Measurements from ENCODE around the gene KRT3. TPM values are rescaled to one million over a fixed set of nuclear protein-coding genes. Genes with fewer than 3 reads are reported as not detected.
"Not testable (repeated sequence)": the region's sequence is repeated elsewhere in the genome, so short reads cannot be mapped to it uniquely, and the experiment has no call there.

KRT3 gene
- total and polyA plus RNA-seq, 7 experiments from 2014 or later, result not detected

DNA sequence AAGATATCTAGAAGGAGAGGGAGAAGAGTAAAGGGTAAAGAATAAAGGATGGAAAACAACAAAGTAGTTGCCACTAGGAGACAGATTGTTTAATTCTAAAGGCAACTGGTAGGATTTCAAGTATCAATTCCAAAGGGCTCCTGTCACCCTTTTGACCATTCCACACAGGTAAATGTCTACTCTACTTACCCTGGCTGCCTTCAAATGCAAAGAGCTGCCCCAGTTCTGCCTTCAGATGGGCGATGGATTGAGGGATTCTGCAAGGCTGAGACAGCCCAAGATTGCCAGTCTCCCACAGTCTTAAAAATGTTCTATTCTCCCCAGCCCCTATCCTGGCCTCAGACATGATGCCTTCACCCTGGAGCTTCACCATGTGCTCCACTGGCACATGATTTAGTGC lies 30.2 kb downstream of the KRT3 start:
- Mint-ChIP-seq H3K27ac (no peak overlapping the region), H3K27me3 (peaks cover 0 to 7% (median 0%) of the 10 kb centered on the region in 5 donors), H3K9me3 (peaks cover 0 to 27% (median 10%) of the 10 kb centered on the region in 11 donors), H3K36me3 (peaks cover 0 to 6% (median 3%) of the 10 kb centered on the region in 5 donors), H3K4me3 (no peak overlapping the region), H3K4me1 (no peaks in the 10 kb centered on the region)
- POLR2A ChIA-PET, result no interaction called here
- CTCF ChIA-PET, result no interaction called here
- Histone ChIP-seq H3K4me1 (ENCODE audit: control insufficient read depth in 2 of 2, insufficient read depth in 2 of 2, low read length in 2 of 2) (no peaks in the 10 kb centered on the region), H3K27me3 (ENCODE audit: control insufficient read depth in 2 of 2, insufficient read depth in 2 of 2, low read length in 2 of 2) (no peaks in the 10 kb centered on the region), H3K4me3 (ENCODE audit: low read length) (no peak overlapping the region), H3K36me3 (ENCODE audit: control insufficient read depth in 2 of 3, insufficient read depth in 3 of 3, low read length in 3 of 3) (no peaks in the 10 kb centered on the region), H3K27ac (ENCODE audit: low read depth, low read length) (no peak overlapping the region), H3K9me3 (ENCODE audit: control insufficient read depth in 2 of 3, low read length in 3 of 3) (peaks cover 0 to 7% (median 0%) of the 10 kb centered on the region in 3 experiments)
- no peak for ATAC-seq
- no peak for DNase-seq
- intact Hi-C loops (cut with micrococcal nuclease), result no loop called here

DNA sequence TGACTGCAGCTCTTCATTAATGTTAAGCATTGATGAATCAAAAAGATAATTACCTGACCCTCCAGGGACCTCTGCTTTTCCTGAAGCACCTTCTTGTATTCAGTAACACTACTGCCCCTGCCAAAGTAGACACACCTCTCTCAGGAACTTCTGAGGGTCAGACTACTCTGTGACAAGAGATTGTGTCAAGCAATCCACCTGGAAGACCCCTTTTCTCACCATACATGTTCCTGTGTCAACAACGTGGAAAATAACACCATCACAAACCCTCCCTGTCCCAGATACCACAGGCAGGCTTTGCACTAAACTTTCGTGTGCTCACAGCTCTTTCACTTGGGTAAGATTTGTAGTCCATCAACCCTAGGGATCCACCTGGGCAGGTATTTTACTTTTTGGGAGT lies 31.9 kb downstream of the KRT3 start:
- Histone ChIP-seq H3K4me3 (ENCODE audit: low read length) (no peak overlapping the region), H3K4me1 (ENCODE audit: control insufficient read depth in 2 of 2, insufficient read depth in 2 of 2, low read length in 2 of 2) (no peaks in the 10 kb centered on the region), H3K36me3 (ENCODE audit: control insufficient read depth in 2 of 3, insufficient read depth in 3 of 3, low read length in 3 of 3) (no peaks in the 10 kb centered on the region), H3K27ac (ENCODE audit: low read depth, low read length) (no peak overlapping the region), H3K9me3 (ENCODE audit: control insufficient read depth in 2 of 3, low read length in 3 of 3) (peaks cover 0 to 18% (median 0%) of the 10 kb centered on the region in 3 experiments), H3K27me3 (ENCODE audit: control insufficient read depth in 2 of 2, insufficient read depth in 2 of 2, low read length in 2 of 2) (no peaks in the 10 kb centered on the region)
- DNase-seq (no peak), ATAC-seq (no peak)
- no peaks in the 10 kb centered on the region for H3K4me1 Mint-ChIP-seq
- CTCF ChIA-PET, result interaction anchor here (1.5 kb wide), 1 partner anchor 178 kb away, joined by 3 read pairs; no protein-coding TSS in a partner anchor
- intact Hi-C loops (cut with micrococcal nuclease), result no loop called here
- H3K27ac Mint-ChIP-seq, result no peak overlapping the region
- H3K4me3 Mint-ChIP-seq, result no peak overlapping the region
- H3K27me3 Mint-ChIP-seq, result peaks cover 0 to 7% (median 0%) of the 10 kb centered on the region in 5 donors
- POLR2A ChIA-PET, result no interaction called here
- peaks cover 0 to 6% (median 4%) of the 10 kb centered on the region in 5 donors for H3K36me3 Mint-ChIP-seq
- peaks cover 0 to 44% (median 14%) of the 10 kb centered on the region in 11 donors for H3K9me3 Mint-ChIP-seq

DNA sequence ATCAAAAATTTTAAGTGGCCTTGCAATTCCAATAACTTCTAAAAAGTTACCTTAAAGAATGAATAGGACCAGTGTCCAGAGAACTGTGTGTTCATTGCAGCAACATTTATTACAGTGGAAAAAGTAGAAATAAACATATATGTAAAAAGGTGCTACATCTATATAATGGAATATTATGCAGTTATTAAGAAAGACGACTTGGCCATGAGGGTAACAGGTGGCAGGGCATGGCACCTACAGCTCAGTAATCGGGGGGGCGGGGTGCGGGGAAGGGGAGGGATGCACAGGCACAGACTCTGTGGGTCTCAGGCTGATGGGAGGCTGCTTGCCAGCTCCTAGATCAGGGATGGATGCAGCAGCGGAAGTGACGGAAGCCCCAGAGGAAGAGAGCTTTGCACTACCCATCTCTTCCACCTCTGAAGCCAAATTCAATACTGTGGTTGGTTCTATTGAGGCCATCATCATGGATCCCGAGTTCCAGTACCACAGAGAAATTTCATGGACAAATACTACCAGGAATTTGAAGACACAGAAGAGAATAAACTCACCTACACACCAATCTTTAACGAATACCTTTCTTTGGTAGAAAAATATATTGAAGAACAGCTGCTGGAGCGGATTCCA lies 32.8 kb downstream of the KRT3 start:
- ATAC-seq, result no peak
- ChIA-PET POLR2A (no interaction called here), CTCF (interaction anchor here (1.5 kb wide), 1 partner anchor 177 kb away, joined by 3 read pairs; no protein-coding TSS in a partner anchor)

DNA sequence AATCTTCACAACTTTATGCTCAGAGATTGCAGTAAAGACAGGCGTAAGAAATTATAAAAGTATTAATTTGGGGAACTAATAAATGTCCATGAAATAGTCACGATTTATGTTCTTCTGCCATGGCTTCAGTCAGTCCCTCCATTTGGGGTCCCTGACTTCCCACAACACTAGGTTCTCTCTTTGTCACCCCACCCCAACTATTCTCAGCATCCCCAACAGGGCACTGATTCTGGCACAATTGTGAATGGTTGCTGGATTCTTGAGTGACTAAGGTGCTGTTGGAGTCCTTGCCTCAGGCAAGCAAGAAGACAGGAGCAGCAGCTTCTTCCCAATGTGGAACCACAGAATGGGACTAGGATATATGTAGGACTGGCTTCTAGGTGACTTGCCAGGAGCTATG lies 34.1 kb downstream of the KRT3 start:
- H3K9me3 ChIP-seq (ENCODE audit: control insufficient read depth in 2 of 3, low read length in 3 of 3), result peaks cover 0 to 18% (median 0%) of the 10 kb centered on the region in 3 experiments
- no peaks in the 10 kb centered on the region for H3K4me1 ChIP-seq (ENCODE audit: control insufficient read depth in 2 of 2, insufficient read depth in 2 of 2, low read length in 2 of 2)
- no peak overlapping the region for H3K4me3 Mint-ChIP-seq
- H3K9me3 Mint-ChIP-seq, result peaks cover 0 to 45% (median 14%) of the 10 kb centered on the region in 11 donors
- no peaks in the 10 kb centered on the region for H3K27me3 ChIP-seq (ENCODE audit: control insufficient read depth in 2 of 2, insufficient read depth in 2 of 2, low read length in 2 of 2)
- no peaks in the 10 kb centered on the region for H3K4me1 Mint-ChIP-seq
- POLR2A ChIA-PET, result no interaction called here
- H3K27ac ChIP-seq (ENCODE audit: low read depth, low read length), result no peak overlapping the region
- peaks cover 0 to 4% (median 0%) of the 10 kb centered on the region in 5 donors for H3K27me3 Mint-ChIP-seq
- ATAC-seq (no peak), DNase-seq (no peak)
- intact Hi-C loops (cut with micrococcal nuclease), result no loop called here
- H3K4me3 ChIP-seq (ENCODE audit: low read length), result no peak overlapping the region
- CTCF ChIA-PET, result no interaction called here
- H3K36me3 Mint-ChIP-seq, result peaks cover 0 to 6% (median 4%) of the 10 kb centered on the region in 5 donors
- H3K27ac Mint-ChIP-seq, result no peak overlapping the region
- H3K36me3 ChIP-seq (ENCODE audit: control insufficient read depth in 2 of 3, insufficient read depth in 3 of 3, low read length in 3 of 3), result no peaks in the 10 kb centered on the region

More for the DNA sequence above, 32.8 kb downstream of the KRT3 start:
- no peaks in the 10 kb centered on the region for H3K36me3 ChIP-seq (ENCODE audit: control insufficient read depth in 2 of 3, insufficient read depth in 3 of 3, low read length in 3 of 3)
- no peaks in the 10 kb centered on the region for H3K27me3 ChIP-seq (ENCODE audit: control insufficient read depth in 2 of 2, insufficient read depth in 2 of 2, low read length in 2 of 2)
- no peak for DNase-seq
- no peak overlapping the region for H3K27ac ChIP-seq (ENCODE audit: low read depth, low read length)
- no peak overlapping the region for H3K4me3 ChIP-seq (ENCODE audit: low read length)
- H3K36me3 Mint-ChIP-seq, result peaks cover 0 to 6% (median 4%) of the 10 kb centered on the region in 5 donors
- H3K27me3 Mint-ChIP-seq, result peaks cover 0 to 7% (median 0%) of the 10 kb centered on the region in 5 donors
- H3K27ac Mint-ChIP-seq, result no peak overlapping the region
- intact Hi-C loops (cut with micrococcal nuclease), result no loop called here
- H3K4me1 ChIP-seq (ENCODE audit: control insufficient read depth in 2 of 2, insufficient read depth in 2 of 2, low read length in 2 of 2), result no peaks in the 10 kb centered on the region
- peaks cover 0 to 45% (median 14%) of the 10 kb centered on the region in 11 donors for H3K9me3 Mint-ChIP-seq
- peaks cover 0 to 18% (median 0%) of the 10 kb centered on the region in 3 experiments for H3K9me3 ChIP-seq (ENCODE audit: control insufficient read depth in 2 of 3, low read length in 3 of 3)
- H3K4me3 Mint-ChIP-seq, result no peak overlapping the region
- H3K4me1 Mint-ChIP-seq, result no peaks in the 10 kb centered on the region

DNA sequence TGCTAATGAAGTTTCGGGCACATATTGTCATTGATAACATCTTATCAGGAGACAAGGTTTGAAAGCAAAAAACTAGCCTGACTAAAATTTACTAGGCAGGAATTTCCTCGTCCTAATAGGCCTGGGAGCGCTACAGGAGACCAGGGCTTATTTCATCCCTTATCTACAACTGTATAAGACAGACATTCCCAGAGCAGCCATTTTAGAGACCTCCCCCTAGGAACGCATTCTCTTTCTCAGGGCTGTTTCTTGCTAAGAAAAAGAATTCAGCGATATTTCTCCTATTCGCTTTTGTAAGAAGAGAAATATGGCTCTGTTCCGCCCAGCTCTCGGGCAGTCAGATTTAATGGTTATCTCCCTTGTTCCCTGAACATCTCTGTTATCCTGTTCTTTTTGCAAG lies 34.7 kb downstream of the KRT3 start:
- H3K9me3 ChIP-seq (ENCODE audit: control insufficient read depth in 2 of 3, low read length in 3 of 3), result peaks cover 0 to 18% (median 0%) of the 10 kb centered on the region in 3 experiments
- H3K4me3 ChIP-seq (ENCODE audit: low read length); H3K4me1 ChIP-seq (ENCODE audit: control insufficient read depth in 2 of 2, insufficient read depth in 2 of 2, low read length in 2 of 2); H3K4me3 Mint-ChIP-seq; H3K4me1 Mint-ChIP-seq; H3K36me3 ChIP-seq (ENCODE audit: control insufficient read depth in 2 of 3, insufficient read depth in 3 of 3, low read length in 3 of 3); DNase-seq; H3K27ac Mint-ChIP-seq; H3K36me3 Mint-ChIP-seq; ATAC-seq; H3K27me3 ChIP-seq (ENCODE audit: control insufficient read depth in 2 of 2, insufficient read depth in 2 of 2, low read length in 2 of 2); H3K27ac ChIP-seq (ENCODE audit: low read depth, low read length); intact Hi-C loops (cut with micrococcal nuclease); CTCF ChIA-PET; H3K27me3 Mint-ChIP-seq: not testable (repeated sequence)
- peaks cover 0 to 45% (median 14%) of the 10 kb centered on the region in 11 donors for H3K9me3 Mint-ChIP-seq
- POLR2A ChIA-PET, result interaction anchor here (1.8 kb wide), 1 partner anchor 175 kb away, joined by 7 read pairs; no protein-coding TSS in a partner anchor

DNA sequence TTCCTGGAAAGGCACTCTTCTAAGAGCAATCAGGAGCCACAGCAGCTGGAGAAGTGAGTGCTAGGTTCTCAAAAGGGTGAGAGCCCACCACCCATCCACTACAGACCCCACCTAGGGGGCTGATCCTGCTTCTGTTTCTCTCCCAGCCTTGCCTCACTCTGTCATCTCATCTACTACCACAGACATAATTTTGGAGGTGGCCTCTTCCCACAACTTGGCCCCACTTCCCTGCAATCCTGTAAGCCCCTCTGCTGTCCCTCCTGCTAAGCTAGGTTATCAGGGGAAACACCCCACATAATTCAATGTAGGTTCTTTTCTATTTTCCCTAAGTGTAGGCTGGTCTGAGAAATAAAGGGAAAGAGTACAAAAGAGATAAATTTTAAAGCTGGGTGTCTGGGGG lies 35.3 kb downstream of the KRT3 start:
- Histone ChIP-seq H3K27me3 (ENCODE audit: control insufficient read depth in 2 of 2, insufficient read depth in 2 of 2, low read length in 2 of 2) (no peaks in the 10 kb centered on the region), H3K36me3 (ENCODE audit: control insufficient read depth in 2 of 3, insufficient read depth in 3 of 3, low read length in 3 of 3) (no peaks in the 10 kb centered on the region), H3K27ac (ENCODE audit: low read depth, low read length) (no peak overlapping the region), H3K4me3 (ENCODE audit: low read length) (no peak overlapping the region), H3K9me3 (ENCODE audit: control insufficient read depth in 2 of 3, low read length in 3 of 3) (peaks cover 0 to 18% (median 0%) of the 10 kb centered on the region in 3 experiments), H3K4me1 (ENCODE audit: control insufficient read depth in 2 of 2, insufficient read depth in 2 of 2, low read length in 2 of 2) (no peaks in the 10 kb centered on the region)
- DNase-seq (no peak), ATAC-seq (no peak)
- ChIA-PET POLR2A (interaction anchor here (1.8 kb wide), 1 partner anchor 175 kb away, joined by 7 read pairs; no protein-coding TSS in a partner anchor), CTCF (interaction anchor here (2.0 kb wide), 1 partner anchor 175 kb away, joined by 7 read pairs; no protein-coding TSS in a partner anchor)
- intact Hi-C loops (cut with micrococcal nuclease), result no loop called here
- Mint-ChIP-seq H3K4me1 (no peaks in the 10 kb centered on the region), H3K27me3 (peaks cover 0 to 4% (median 0%) of the 10 kb centered on the region in 5 donors), H3K9me3 (peaks cover 0 to 45% (median 14%) of the 10 kb centered on the region in 11 donors), H3K36me3 (peaks cover 0 to 6% (median 4%) of the 10 kb centered on the region in 5 donors), H3K27ac (no peak overlapping the region), H3K4me3 (no peak overlapping the region)

Measured in naive thymus-derived CD4-positive, alpha-beta T cell (primary cell).